Nephron progenitor cell (in vitro differentiated cells): ENCODE measurements around the gene MRM1.
"Not testable (repeated sequence)": the region's sequence is repeated elsewhere in the genome, so short reads cannot be mapped to it uniquely, and the experiment has no call there.

Source experiments
- DNase-seq: peaks from one replicate; pipeline ENCODE4 v3.0.0; 2021
- H3K27ac Mint-ChIP-seq: 2 replicates; pipeline ENCODE4 v1.8.0; 2021; ENCODE audit warnings: mild to moderate bottlenecking, moderate library complexity, mixed read lengths
- H3K27me3 Mint-ChIP-seq: 2 replicates; pipeline ENCODE4 v1.8.0; 2021; ENCODE audit warnings: mild to moderate bottlenecking, low read depth, mixed read lengths; ENCODE audit not compliant: poor library complexity
- H3K36me3 Mint-ChIP-seq: 2 replicates; pipeline ENCODE4 v1.8.0; 2021; ENCODE audit warnings: low read depth, mixed read lengths
- H3K4me1 Mint-ChIP-seq: 2 replicates; pipeline ENCODE4 v1.8.0; 2021; ENCODE audit warnings: mixed read lengths
- H3K4me3 Mint-ChIP-seq: 2 replicates; pipeline ENCODE4 v1.8.0; 2021; ENCODE audit warnings: mild to moderate bottlenecking, moderate library complexity, mixed read lengths
- H3K9me3 Mint-ChIP-seq: 2 replicates; pipeline ENCODE4 v1.8.0; 2021; ENCODE audit warnings: mild to moderate bottlenecking, moderate library complexity, mixed read lengths
- CTCF ChIP-seq: fragments of 200-600 bp; sonication (generic); IDR thresholded peaks from 2 replicates; pipeline ENCODE4 v1.5.0; 2021; ENCODE audit warnings: antibody characterized with exemption

Gene MRM1

GRCh38 chr17:36602924-36603384 lies 1.6 kb downstream of the MRM1 start:
- H3K4me1 Mint-ChIP-seq = peaks cover 45% of the 10 kb centered on the region
- H3K36me3 Mint-ChIP-seq = peaks cover 10% of the 10 kb centered on the region
- TF ChIP-seq CTCF = peak; percentile 85
- H3K9me3 Mint-ChIP-seq = no peaks in the 10 kb centered on the region
- peaks cover 3% of the 10 kb centered on the region for H3K27me3 Mint-ChIP-seq
- peak overlapping the region; percentile 88 for H3K4me3 Mint-ChIP-seq
- H3K27ac Mint-ChIP-seq = no peak overlapping the region
- DNase-seq = peak; percentile 77

GRCh38 chr17:36605028-36605427 lies 3.6 kb downstream of the MRM1 start:
- H3K27me3 Mint-ChIP-seq, H3K27ac Mint-ChIP-seq, H3K4me3 Mint-ChIP-seq, H3K9me3 Mint-ChIP-seq, DNase-seq: not testable (repeated sequence)
- Mint-ChIP-seq H3K36me3 (peaks cover 11% of the 10 kb centered on the region), H3K4me1 (peaks cover 61% of the 10 kb centered on the region)

- Mint-ChIP-seq H3K27ac (no peak overlapping the region), H3K4me3 (no peak overlapping the region), H3K36me3 (peaks cover 21% of the 10 kb centered on the region), H3K27me3 (no peaks in the 10 kb centered on the region), H3K9me3 (peaks cover 4% of the 10 kb centered on the region), H3K4me1 (peaks cover 52% of the 10 kb centered on the region)
- no peak for TF ChIP-seq CTCF
- DNase-seq = no peak
These were observed 6.9 kb downstream of the MRM1 start for GRCh38 chr17:36608280-36608679.

- peak; percentile 65 for DNase-seq
- Mint-ChIP-seq H3K36me3 (peaks cover 21% of the 10 kb centered on the region), H3K4me3 (no peak overlapping the region), H3K27ac (no peak overlapping the region), H3K4me1 (peaks cover 54% of the 10 kb centered on the region), H3K9me3 (peaks cover 4% of the 10 kb centered on the region), H3K27me3 (no peaks in the 10 kb centered on the region)
- TF ChIP-seq CTCF = peak; percentile 51
These were observed 7.6 kb downstream of the MRM1 start for GRCh38 chr17:36608794-36609497.

- Mint-ChIP-seq H3K36me3 (peaks cover 21% of the 10 kb centered on the region), H3K4me3 (no peak overlapping the region), H3K4me1 (peaks cover 54% of the 10 kb centered on the region), H3K27ac (no peak overlapping the region), H3K27me3 (peaks cover 3% of the 10 kb centered on the region), H3K9me3 (peaks cover 4% of the 10 kb centered on the region)
- TF ChIP-seq CTCF = no peak
- DNase-seq = no peak
These were observed 8.1 kb downstream of the MRM1 start for GRCh38 chr17:36609498-36609862.

- TF ChIP-seq CTCF = no peak
- DNase-seq = no peak
- H3K27ac Mint-ChIP-seq = no peak overlapping the region
- H3K27me3 Mint-ChIP-seq = peaks cover 6% of the 10 kb centered on the region
- H3K4me3 Mint-ChIP-seq = no peak overlapping the region
- peaks cover 56% of the 10 kb centered on the region for H3K4me1 Mint-ChIP-seq
- H3K36me3 Mint-ChIP-seq = peaks cover 19% of the 10 kb centered on the region
- H3K9me3 Mint-ChIP-seq = peaks cover 4% of the 10 kb centered on the region
These were observed 9.1 kb downstream of the MRM1 start for GRCh38 chr17:36610474-36610873.
